HCT116 (cell line): Measurements from ENCODE around the gene LYRM4.

ENCODE experiments used
- EZH2 ChIP-seq: fragments of 200-600 bp; sonication (generic); IDR thresholded peaks from 2 replicates; pipeline ENCODE4 v1.6.1; 2017; ENCODE audit warnings: antibody characterized with exemption, mixed run types
- POLR2A ChIP-seq: IDR thresholded peaks from 2 replicates; pipeline ENCODE4 v1.7.0; 2011; ENCODE audit warnings: borderline replicate concordance; ENCODE audit not compliant: insufficient read depth, insufficient read length; ENCODE audit errors: extremely low read depth
- SIN3A ChIP-seq: IDR thresholded peaks from 2 replicates; pipeline ENCODE4 v1.6.1; 2012; ENCODE audit warnings: low read depth
- YY1 ChIP-seq: IDR thresholded peaks from 2 replicates; pipeline ENCODE4 v1.6.1; 2011; ENCODE audit warnings: low read length, low read depth, moderate library complexity, mild to moderate bottlenecking; ENCODE audit not compliant: insufficient replicate concordance; ENCODE audit errors: extremely low read depth
- TF ChIP-seq, protein P1 (sequence below), 3 experiments: fragments of 200-600 bp in 1 of 3; sonication (generic) in 1 of 3; IDR thresholded peaks in 2 of 3; conservative IDR thresholded peaks in 1 of 3; 2 replicates each; pipeline ENCODE4 v1.5.1; 2012 to 2017; ENCODE audit warnings: low read depth in 2 of 3, low read length in 2 of 3, antibody characterized with exemption in 1 of 3, borderline replicate concordance in 1 of 3, control low read depth in 1 of 3, mild to moderate bottlenecking in 1 of 3, mixed read lengths in 1 of 3, mixed run types in 1 of 3, moderate library complexity in 1 of 3; ENCODE audit not compliant: insufficient read depth in 1 of 3

- no peak for TF ChIP-seq POLR2A
- TF ChIP-seq, protein P1, sequence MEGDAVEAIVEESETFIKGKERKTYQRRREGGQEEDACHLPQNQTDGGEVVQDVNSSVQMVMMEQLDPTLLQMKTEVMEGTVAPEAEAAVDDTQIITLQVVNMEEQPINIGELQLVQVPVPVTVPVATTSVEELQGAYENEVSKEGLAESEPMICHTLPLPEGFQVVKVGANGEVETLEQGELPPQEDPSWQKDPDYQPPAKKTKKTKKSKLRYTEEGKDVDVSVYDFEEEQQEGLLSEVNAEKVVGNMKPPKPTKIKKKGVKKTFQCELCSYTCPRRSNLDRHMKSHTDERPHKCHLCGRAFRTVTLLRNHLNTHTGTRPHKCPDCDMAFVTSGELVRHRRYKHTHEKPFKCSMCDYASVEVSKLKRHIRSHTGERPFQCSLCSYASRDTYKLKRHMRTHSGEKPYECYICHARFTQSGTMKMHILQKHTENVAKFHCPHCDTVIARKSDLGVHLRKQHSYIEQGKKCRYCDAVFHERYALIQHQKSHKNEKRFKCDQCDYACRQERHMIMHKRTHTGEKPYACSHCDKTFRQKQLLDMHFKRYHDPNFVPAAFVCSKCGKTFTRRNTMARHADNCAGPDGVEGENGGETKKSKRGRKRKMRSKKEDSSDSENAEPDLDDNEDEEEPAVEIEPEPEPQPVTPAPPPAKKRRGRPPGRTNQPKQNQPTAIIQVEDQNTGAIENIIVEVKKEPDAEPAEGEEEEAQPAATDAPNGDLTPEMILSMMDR (IDR thresholded peaks at IDR 0.05 in 2 of 3, conservative IDR thresholded peaks at IDR 0.05 in 1 of 3; ENCODE audit: borderline replicate concordance in 1 of 3, insufficient read depth in 1 of 3, low read depth in 2 of 3, low read length in 2 of 3) = no peak
- TF ChIP-seq YY1 = no peak
- no peak for TF ChIP-seq EZH2
- no peak for TF ChIP-seq SIN3A
Observed at GRCh38 chr6:5300206-5300764, 39.5 kb upstream of the LYRM4 start.
